Stimulated activated CD8-positive, alpha-beta memory T cell treated with anti-CD3 and anti-CD28 coated beads, Interleukin-15, amount 100 ng/mL, for 24 hours (primary cell): Measurements from ENCODE around the gene ARHGEF18.

ENCODE experiments used
- DNase-seq: peaks from one replicate; pipeline ENCODE4 v3.0.0-alpha.2; 2020; ENCODE audit warnings: low read depth

The ARHGEF18 gene

GRCh38 chr19:7386308-7386707 is 37.6 kb downstream of the ARHGEF18 start:
- no peak for DNase-seq

DNA sequence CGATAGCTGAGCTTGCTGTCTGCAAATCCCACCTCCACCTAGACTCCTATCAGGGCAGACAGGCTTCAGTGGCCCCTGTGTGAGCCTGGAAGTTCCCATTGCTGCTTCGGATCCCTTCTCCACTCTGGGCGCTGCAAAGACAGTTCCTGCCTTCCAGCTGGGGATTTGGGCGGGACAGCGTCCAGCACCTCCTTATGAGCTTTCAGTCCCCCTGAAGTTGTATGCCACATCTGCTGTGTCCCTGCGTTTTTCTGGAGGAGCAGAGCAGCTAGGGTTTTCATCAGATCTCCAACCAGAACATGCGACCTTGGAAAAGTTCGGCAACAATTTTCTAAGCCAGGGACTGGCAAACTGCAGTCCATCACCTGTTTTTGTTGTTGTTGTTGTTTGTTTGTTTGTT is 38.0 kb downstream of the ARHGEF18 start:
- no peak for DNase-seq

DNA sequence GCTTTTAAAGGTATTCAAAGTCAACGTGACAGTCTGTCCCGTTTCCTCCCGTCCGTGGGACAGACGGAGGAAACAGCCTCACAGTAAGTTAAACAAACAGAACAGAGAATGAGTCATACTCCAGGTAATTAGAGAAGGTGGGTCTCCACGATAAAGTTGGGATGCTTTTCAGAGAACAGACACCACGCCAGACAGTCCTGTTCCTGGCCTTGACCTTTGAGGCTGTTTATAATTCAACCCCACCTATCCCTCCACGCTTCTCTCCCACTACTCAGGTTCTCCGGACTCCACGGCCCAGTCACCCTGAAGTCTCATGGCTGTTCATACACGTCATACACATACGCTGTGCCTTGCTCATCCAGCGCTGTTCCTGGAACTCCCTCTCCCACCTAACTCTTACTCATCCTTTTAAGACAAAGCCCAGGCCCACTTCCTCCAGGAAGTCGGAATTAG is 42.5 kb downstream of the ARHGEF18 start:
- DNase-seq = no peak

GRCh38 chr19:7393459-7393858 is 44.7 kb downstream of the ARHGEF18 start:
- no peak for DNase-seq

- no peak for DNase-seq
Observed at GRCh38 chr19:7393939-7394730, 45.4 kb downstream of the ARHGEF18 start.

- DNase-seq = peak; percentile 92
Observed at GRCh38 chr19:7394731-7395359, 46.1 kb downstream of the ARHGEF18 start.

- DNase-seq = no peak
Observed at GRCh38 chr19:7395360-7396066, 46.8 kb downstream of the ARHGEF18 start.

- no peak for DNase-seq
Observed at GRCh38 chr19:7397687-7398086, 49.0 kb downstream of the ARHGEF18 start.
